ENCODE results near the gene TRAF3IP1.

The TRAF3IP1 gene

GRCh38 chr2:238415893-238416292 lies 95.6 kb downstream of the TRAF3IP1 start:
- CTCF ChIA-PET = no interaction called here
- POLR2A ChIA-PET = no interaction called here
- TF ChIP-seq CTBP1 (IDR thresholded peaks at IDR 0.05; ENCODE audit: borderline replicate concordance) (no peak), SUZ12 (IDR thresholded peaks at IDR 0.05) (no peak)
- DNase-seq (ENCODE audit: extremely low spot score) = no peak

- TF ChIP-seq SP1 (IDR thresholded peaks at IDR 0.05) = no peak
- no peak for TF ChIP-seq ELF4 (IDR thresholded peaks at IDR 0.05)
- TF ChIP-seq BHLHE40 (IDR thresholded peaks at IDR 0.05; ENCODE audit: borderline replicate concordance) = no peak
- no peak for TF ChIP-seq L3MBTL2 (conservative IDR thresholded peaks at IDR 0.05)
- no peak for TF ChIP-seq TARDBP (IDR thresholded peaks at IDR 0.05)
- ChIA-PET CTCF (no interaction called here), POLR2A (no interaction called here)
- no peak for DNase-seq (ENCODE audit: extremely low spot score)
Observed at GRCh38 chr2:238418196-238418998, 98.1 kb downstream of the TRAF3IP1 start.

- no peak for DNase-seq (ENCODE audit: extremely low spot score)
- no peak for TF ChIP-seq ARNT (IDR thresholded peaks at IDR 0.05)
- TF ChIP-seq PKNOX1 (IDR thresholded peaks at IDR 0.05) = no peak
- TF ChIP-seq FOXK2 (IDR thresholded peaks at IDR 0.05) = no peak
- TF ChIP-seq ELF4 (IDR thresholded peaks at IDR 0.05) = no peak
- TF ChIP-seq BHLHE40 (IDR thresholded peaks at IDR 0.05; ENCODE audit: borderline replicate concordance) = no peak
- TF ChIP-seq LEF1 (IDR thresholded peaks at IDR 0.05; ENCODE audit: borderline replicate concordance) = no peak
- TF ChIP-seq FOXA1 (IDR thresholded peaks at IDR 0.05) = no peak
- no peak for TF ChIP-seq TARDBP (IDR thresholded peaks at IDR 0.05)
- no peak for TF ChIP-seq SP1 (IDR thresholded peaks at IDR 0.05)
- TF ChIP-seq CTBP1 (IDR thresholded peaks at IDR 0.05; ENCODE audit: borderline replicate concordance) = no peak
- no peak for TF ChIP-seq NFRKB (IDR thresholded peaks at IDR 0.05)
- TF ChIP-seq ZNF384 (IDR thresholded peaks at IDR 0.05) = no peak
- no peak for TF ChIP-seq L3MBTL2 (conservative IDR thresholded peaks at IDR 0.05)
- no peak for TF ChIP-seq HDGF (IDR thresholded peaks at IDR 0.05; ENCODE audit: borderline replicate concordance)
- no peak for TF ChIP-seq FOXM1 (IDR thresholded peaks at IDR 0.05; ENCODE audit: borderline replicate concordance)
- no peak for TF ChIP-seq SUZ12 (IDR thresholded peaks at IDR 0.05)
- CTCF ChIA-PET = no interaction called here
- POLR2A ChIA-PET = no interaction called here
Observed at GRCh38 chr2:238418999-238419546, 98.8 kb downstream of the TRAF3IP1 start.

GRCh38 chr2:238420442-238420841 lies 100.1 kb downstream of the TRAF3IP1 start:
- no peak for TF ChIP-seq NFRKB (IDR thresholded peaks at IDR 0.05)
- TF ChIP-seq L3MBTL2 (conservative IDR thresholded peaks at IDR 0.05) = no peak
- TF ChIP-seq HDGF (IDR thresholded peaks at IDR 0.05; ENCODE audit: borderline replicate concordance) = no peak
- no peak for TF ChIP-seq CTBP1 (IDR thresholded peaks at IDR 0.05; ENCODE audit: borderline replicate concordance)
- TF ChIP-seq SP1 (IDR thresholded peaks at IDR 0.05) = no peak
- no peak for TF ChIP-seq FOXK2 (IDR thresholded peaks at IDR 0.05)
- no peak for TF ChIP-seq LEF1 (IDR thresholded peaks at IDR 0.05; ENCODE audit: borderline replicate concordance)
- TF ChIP-seq BHLHE40 (IDR thresholded peaks at IDR 0.05; ENCODE audit: borderline replicate concordance) = no peak
- TF ChIP-seq FOXA1 (IDR thresholded peaks at IDR 0.05) = no peak
- ChIA-PET POLR2A (no interaction called here), CTCF (no interaction called here)
- DNase-seq (ENCODE audit: extremely low spot score) = no peak

- no peak for TF ChIP-seq ELF4 (IDR thresholded peaks at IDR 0.05)
- no peak for TF ChIP-seq LEF1 (IDR thresholded peaks at IDR 0.05; ENCODE audit: borderline replicate concordance)
- TF ChIP-seq L3MBTL2 (conservative IDR thresholded peaks at IDR 0.05) = no peak
- no peak for TF ChIP-seq FOXM1 (IDR thresholded peaks at IDR 0.05; ENCODE audit: borderline replicate concordance)
- no peak for TF ChIP-seq PKNOX1 (IDR thresholded peaks at IDR 0.05)
- TF ChIP-seq HDGF (IDR thresholded peaks at IDR 0.05; ENCODE audit: borderline replicate concordance) = no peak
- no peak for TF ChIP-seq BHLHE40 (IDR thresholded peaks at IDR 0.05; ENCODE audit: borderline replicate concordance)
- TF ChIP-seq NFRKB (IDR thresholded peaks at IDR 0.05) = no peak
- no peak for TF ChIP-seq SUZ12 (IDR thresholded peaks at IDR 0.05)
- no peak for TF ChIP-seq FOXA1 (IDR thresholded peaks at IDR 0.05)
- no peak for TF ChIP-seq FOXK2 (IDR thresholded peaks at IDR 0.05)
- TF ChIP-seq TARDBP (IDR thresholded peaks at IDR 0.05) = no peak
- TF ChIP-seq ARNT (IDR thresholded peaks at IDR 0.05) = no peak
- no peak for TF ChIP-seq CTBP1 (IDR thresholded peaks at IDR 0.05; ENCODE audit: borderline replicate concordance)
- no peak for TF ChIP-seq ZNF384 (IDR thresholded peaks at IDR 0.05)
- TF ChIP-seq SP1 (IDR thresholded peaks at IDR 0.05) = no peak
- POLR2A ChIA-PET = no interaction called here
- CTCF ChIA-PET = no interaction called here
- no peak for DNase-seq (ENCODE audit: extremely low spot score)
Observed at GRCh38 chr2:238420878-238421694, 100.8 kb downstream of the TRAF3IP1 start.

- DNase-seq (ENCODE audit: extremely low spot score) = no peak
- CTCF ChIA-PET = no interaction called here
- TF ChIP-seq FOXA1 (IDR thresholded peaks at IDR 0.05) (no peak), L3MBTL2 (conservative IDR thresholded peaks at IDR 0.05) (0 out of 2 replicates have a peak, but pooled peaks have one; percentile 35), BHLHE40 (IDR thresholded peaks at IDR 0.05; ENCODE audit: borderline replicate concordance) (no peak)
- POLR2A ChIA-PET = no interaction called here
Observed at GRCh38 chr2:238421695-238422035, 101.3 kb downstream of the TRAF3IP1 start.
